H9 (cell line): Measurements from ENCODE around the gene TMEM108. TPM values are rescaled to one million over a fixed set of nuclear protein-coding genes. Genes with fewer than 3 reads are reported as not detected.

Experiments used
- DNase-seq: peaks from one replicate; pipeline ENCODE4 v3.0.0-alpha.2; 2017
- H2AFZ ChIP-seq: one replicate; pipeline ENCODE4 v1.6.1; 2013; ENCODE audit warnings: mild to moderate bottlenecking, low read length, control low read depth, moderate library complexity
- H2AK5ac ChIP-seq: 2 replicates; pipeline ENCODE4 v1.6.1; 2013; ENCODE audit warnings: low read length, control low read depth, mixed read lengths; ENCODE audit not compliant: insufficient read length
- H2BK120ac ChIP-seq: one replicate; pipeline ENCODE4 v1.6.1; 2013; ENCODE audit warnings: low read depth, mild to moderate bottlenecking, low read length, control low read depth, inconsistent platforms; ENCODE audit not compliant: poor library complexity, severe bottlenecking
- H2BK12ac ChIP-seq: 2 replicates; pipeline ENCODE4 v1.6.1; 2013; ENCODE audit warnings: low read length, control low read depth, mixed read lengths, low read depth; ENCODE audit not compliant: insufficient read length
- H2BK15ac ChIP-seq: 2 replicates; pipeline ENCODE4 v1.6.1; 2013; ENCODE audit warnings: low read depth, low read length, control low read depth
- H2BK20ac ChIP-seq: one replicate; pipeline ENCODE4 v1.6.1; 2013; ENCODE audit warnings: low read depth, mild to moderate bottlenecking, low read length, control low read depth, inconsistent platforms; ENCODE audit not compliant: poor library complexity, severe bottlenecking
- H2BK5ac ChIP-seq: 2 replicates; pipeline ENCODE4 v1.6.1; 2013; ENCODE audit warnings: low read length, control low read depth, mixed read lengths; ENCODE audit not compliant: insufficient read length
- H3K14ac ChIP-seq: 2 replicates; pipeline ENCODE4 v1.6.1; 2013; ENCODE audit warnings: low read length, control low read depth; ENCODE audit not compliant: insufficient read depth
- H3K18ac ChIP-seq: 2 replicates; pipeline ENCODE4 v1.6.1; 2013; ENCODE audit warnings: low read depth, mild to moderate bottlenecking, mixed read lengths, low read length, control low read depth; ENCODE audit not compliant: insufficient read length
- H3K23ac ChIP-seq: 2 replicates; pipeline ENCODE4 v1.6.1; 2013; ENCODE audit warnings: low read length, control low read depth, mixed read lengths, low read depth; ENCODE audit not compliant: insufficient read length
- H3K23me2 ChIP-seq: 2 replicates; pipeline ENCODE4 v1.6.1; 2013; ENCODE audit warnings: low read depth, mild to moderate bottlenecking, mixed read lengths, low read length, control low read depth; ENCODE audit not compliant: insufficient read length, poor library complexity, severe bottlenecking
- H3K27ac ChIP-seq: 2 replicates; pipeline ENCODE4 v1.5.1; 2013; ENCODE audit warnings: low read length, control low read depth, mixed read lengths, low read depth; ENCODE audit not compliant: insufficient read length
- H3K27me3 ChIP-seq: 2 replicates; pipeline ENCODE4 v1.6.1; 2013; ENCODE audit warnings: low read length, control low read depth, inconsistent platforms; ENCODE audit not compliant: insufficient read depth
- H3K4ac ChIP-seq: 2 replicates; pipeline ENCODE4 v1.6.1; 2013; ENCODE audit warnings: low read depth, mild to moderate bottlenecking, control low read depth, inconsistent platforms, low read length, moderate library complexity
- H3K4me1 ChIP-seq: 2 replicates; pipeline ENCODE4 v1.6.1; 2013; ENCODE audit warnings: low read length, control low read depth, inconsistent platforms; ENCODE audit not compliant: insufficient read depth
- H3K4me2 ChIP-seq: 2 replicates; pipeline ENCODE4 v1.6.1; 2013; ENCODE audit warnings: low read length, control low read depth, mixed read lengths; ENCODE audit not compliant: insufficient read length, insufficient read depth
- H3K56ac ChIP-seq: 2 replicates; pipeline ENCODE4 v1.6.1; 2013; ENCODE audit warnings: low read depth, mild to moderate bottlenecking, mixed read lengths, low read length, control low read depth; ENCODE audit not compliant: insufficient read length
- H3K79me1 ChIP-seq: 2 replicates; pipeline ENCODE4 v1.6.1; 2013; ENCODE audit warnings: low read depth, mild to moderate bottlenecking, moderate library complexity, low read length, control low read depth, inconsistent platforms; ENCODE audit not compliant: insufficient read depth, poor library complexity, severe bottlenecking
- H3K79me2 ChIP-seq: 2 replicates; pipeline ENCODE4 v1.6.1; 2013; ENCODE audit warnings: low read length, control low read depth, inconsistent platforms; ENCODE audit not compliant: insufficient read depth
- H3K9ac ChIP-seq: 2 replicates; pipeline ENCODE4 v1.6.1; 2013; ENCODE audit warnings: low read length, control low read depth, mixed read lengths; ENCODE audit not compliant: insufficient read length; ENCODE audit errors: extremely low read depth
- H3K9me3 ChIP-seq: one replicate; pipeline ENCODE4 v1.6.1; 2013; ENCODE audit warnings: low read depth, low read length, inconsistent platforms; ENCODE audit not compliant: control insufficient read depth
- H3T11ph ChIP-seq: one replicate; pipeline ENCODE4 v1.6.1; 2013; ENCODE audit warnings: mild to moderate bottlenecking, low read length, control low read depth, inconsistent platforms
- H4K20me1 ChIP-seq: one replicate; pipeline ENCODE4 v1.6.1; 2013; ENCODE audit not compliant: control insufficient read depth, insufficient read length, insufficient read depth
- H4K5ac ChIP-seq: 2 replicates; pipeline ENCODE4 v1.6.1; 2013; ENCODE audit warnings: low read depth, mild to moderate bottlenecking, mixed read lengths, low read length, control low read depth; ENCODE audit not compliant: insufficient read length
- H4K8ac ChIP-seq: replicated peaks from 2 replicates; pipeline ENCODE4 v1.6.1; 2013; ENCODE audit warnings: low read length, control low read depth, mixed read lengths, low read depth; ENCODE audit not compliant: insufficient read length
- H4K91ac ChIP-seq: 2 replicates; pipeline ENCODE4 v1.6.1; 2013; ENCODE audit warnings: low read depth, mild to moderate bottlenecking, moderate library complexity, mixed read lengths, low read length, control low read depth; ENCODE audit not compliant: insufficient read length
- H3K27ac Mint-ChIP-seq, 3 experiments: 2 replicates in 2 of 3; 3 replicates in 1 of 3; pipeline ENCODE4 v1.8.0; 2020 to 2021; ENCODE audit warnings: mixed read lengths in 3 of 3, mild to moderate bottlenecking in 1 of 3, moderate library complexity in 1 of 3
- H3K27me3 Mint-ChIP-seq: 2 replicates; pipeline ENCODE4 v1.8.0; 2021; ENCODE audit warnings: low read depth, mild to moderate bottlenecking, moderate library complexity, mixed read lengths
- H3K36me3 Mint-ChIP-seq, 3 experiments: 2 replicates in 2 of 3; 3 replicates in 1 of 3; pipeline ENCODE4 v1.8.0; 2020 to 2021; ENCODE audit warnings: low read depth in 3 of 3, mixed read lengths in 3 of 3; ENCODE audit not compliant: insufficient read depth in 1 of 3
- H3K4me1 Mint-ChIP-seq, 2 experiments: 2 replicates each; pipeline ENCODE4 v1.8.0; 2020; ENCODE audit warnings: mixed read lengths in 2 of 2
- H3K4me3 Mint-ChIP-seq, 2 experiments: 2 replicates in 1 of 2; 3 replicates in 1 of 2; pipeline ENCODE4 v1.8.0; 2020 to 2021; ENCODE audit warnings: mild to moderate bottlenecking in 2 of 2, mixed read lengths in 2 of 2, moderate library complexity in 1 of 2
- H3K9me3 Mint-ChIP-seq, 2 experiments: 2 replicates in 1 of 2; 3 replicates in 1 of 2; pipeline ENCODE4 v1.8.0; 2020; ENCODE audit warnings: mild to moderate bottlenecking in 2 of 2, mixed read lengths in 2 of 2, moderate library complexity in 1 of 2
- CTCF ChIP-seq: fragments of 200-600 bp; sonication (generic); conservative IDR thresholded peaks from 3 replicates; pipeline ENCODE4 v1.8.0; 2021; ENCODE audit warnings: antibody characterized with exemption, mild to moderate bottlenecking
- WGBS: extraction: QIAGEN DNeasy Blood & Tissue Kit; methylation state at CpG from one replicate; pipeline ENCODE4 v1.1.7; 2013; ENCODE audit warnings: missing lambda C conversion rate, low lambda C conversion rate, mixed read lengths; ENCODE audit not compliant: insufficient read length; ENCODE audit errors: extremely low coverage; 5-methylcytosine and 5-hydroxymethylcytosine counted together
- total RNA-seq: library from RNA; stranded (reverse); gene quantifications from 2 replicates; pipeline ENCODE4 v1.2.1, GENCODE V29; 2021

The TMEM108 gene
- total RNA-seq, 1 experiment from 2014 or later, result 5.0 TPM

- Histone ChIP-seq H3K9ac (no peak overlapping the region), H3K79me2 (no peaks in the 10 kb centered on the region), H3K14ac (no peak overlapping the region), H2BK5ac (no peak overlapping the region), H3K9me3 (no peaks in the 10 kb centered on the region), H3K4ac (no peak overlapping the region), H3K18ac (no peak overlapping the region), H3K27me3 (no peaks in the 10 kb centered on the region), H3K23me2 (no peaks in the 10 kb centered on the region), H4K20me1 (no peaks in the 10 kb centered on the region), H4K91ac (no peak overlapping the region), H2AFZ (no peak overlapping the region), H3K4me2 (no peak overlapping the region), H3K79me1 (no peaks in the 10 kb centered on the region), H2BK20ac (no peak overlapping the region), H2BK12ac (no peak overlapping the region), H4K8ac (no peak overlapping the region), H3K27ac (no peak overlapping the region), H3K56ac (no peak overlapping the region), H3T11ph (no peak overlapping the region), H3K23ac (no peak overlapping the region), H3K4me1 (no peaks in the 10 kb centered on the region), H4K5ac (no peak overlapping the region), H2AK5ac (no peak overlapping the region), H2BK15ac (no peak overlapping the region), H2BK120ac (no peak overlapping the region)
- no peaks in the 10 kb centered on the region for H3K27me3 Mint-ChIP-seq
- no peaks in the 10 kb centered on the region for H3K36me3 Mint-ChIP-seq
- H3K4me3 Mint-ChIP-seq, result no peak overlapping the region
- WGBS, result no CpG with 5 or more reads among the region's 2 CpGs
- DNase-seq, result no peak
- peaks cover 0 to 5% of the 10 kb centered on the region in 2 experiments; a peak in 2 of 4 replicates for H3K4me1 Mint-ChIP-seq
- H3K27ac Mint-ChIP-seq, result no peak overlapping the region
- no peaks in the 10 kb centered on the region for H3K9me3 Mint-ChIP-seq
- no peak for TF ChIP-seq CTCF
Measured at GRCh38 chr3:133248389-133248788, 210.2 kb downstream of the TMEM108 start.
